Suprapubic skin (tissue), 3 donors: ENCODE measurements around the gene ABHD1.

Experiments used
- CTCF ChIP-seq, 2 donors: fragments of 200-600 bp in 1 of 2; fragments of 450-650 bp in 1 of 2; sonication (generic) in 1 of 2; IDR thresholded peaks; one replicate each; pipeline ENCODE4 v1.5.1; 2016 to 2019; ENCODE audit warnings: antibody characterized with exemption in 2 of 2, mild to moderate bottlenecking in 1 of 2, moderate library complexity in 1 of 2
- POLR2A ChIP-seq, 2 donors: fragments of 450-650 bp; IDR thresholded peaks; one replicate each; pipeline ENCODE4 v1.6.1; 2017; ENCODE audit warnings: antibody characterized with exemption in 2 of 2, mild to moderate bottlenecking in 2 of 2, moderate library complexity in 2 of 2

- TF ChIP-seq CTCF (IDR thresholded peaks at IDR 0.05) = no peak
- no peak for TF ChIP-seq POLR2A (IDR thresholded peaks at IDR 0.05)
Measured at GRCh38 chr2:27162151-27163121, 38.8 kb downstream of the ABHD1 start.
